Stomach smooth muscle (tissue), 2 donors: Measurements from ENCODE around the gene CCDC9.

Experiments
- H3K27ac ChIP-seq: one replicate; pipeline ENCODE4 v1.7.0; 2013; ENCODE audit warnings: mild to moderate bottlenecking, low read length, inconsistent platforms
- H3K27me3 ChIP-seq, 2 donors: one replicate each; pipeline ENCODE4 v1.7.0; 2013; ENCODE audit warnings: low read length in 2 of 2; ENCODE audit not compliant: insufficient read depth in 2 of 2, control insufficient read depth in 1 of 2
- H3K36me3 ChIP-seq, 2 donors: one replicate each; pipeline ENCODE4 v1.7.0; 2013; ENCODE audit warnings: low read length in 2 of 2; ENCODE audit not compliant: control insufficient read depth in 2 of 2, insufficient read depth in 2 of 2
- H3K4me1 ChIP-seq: one replicate; pipeline ENCODE4 v1.7.0; 2013; ENCODE audit warnings: low read length; ENCODE audit not compliant: control insufficient read depth, insufficient read depth
- H3K4me3 ChIP-seq, 2 donors: one replicate each; pipeline ENCODE4 v1.7.0; 2013; ENCODE audit warnings: low read length in 2 of 2
- H3K9ac ChIP-seq, 2 donors: one replicate each; pipeline ENCODE4 v1.7.0; 2013; ENCODE audit warnings: low read length in 2 of 2, mild to moderate bottlenecking in 1 of 2
- H3K9me3 ChIP-seq, 2 donors: one replicate each; pipeline ENCODE4 v1.7.0; 2013; ENCODE audit warnings: low read length in 2 of 2; ENCODE audit not compliant: control insufficient read depth in 2 of 2
- donor health status: healthy.
- donor health status: Pancreatic carcinoma.

The CCDC9 gene

DNA sequence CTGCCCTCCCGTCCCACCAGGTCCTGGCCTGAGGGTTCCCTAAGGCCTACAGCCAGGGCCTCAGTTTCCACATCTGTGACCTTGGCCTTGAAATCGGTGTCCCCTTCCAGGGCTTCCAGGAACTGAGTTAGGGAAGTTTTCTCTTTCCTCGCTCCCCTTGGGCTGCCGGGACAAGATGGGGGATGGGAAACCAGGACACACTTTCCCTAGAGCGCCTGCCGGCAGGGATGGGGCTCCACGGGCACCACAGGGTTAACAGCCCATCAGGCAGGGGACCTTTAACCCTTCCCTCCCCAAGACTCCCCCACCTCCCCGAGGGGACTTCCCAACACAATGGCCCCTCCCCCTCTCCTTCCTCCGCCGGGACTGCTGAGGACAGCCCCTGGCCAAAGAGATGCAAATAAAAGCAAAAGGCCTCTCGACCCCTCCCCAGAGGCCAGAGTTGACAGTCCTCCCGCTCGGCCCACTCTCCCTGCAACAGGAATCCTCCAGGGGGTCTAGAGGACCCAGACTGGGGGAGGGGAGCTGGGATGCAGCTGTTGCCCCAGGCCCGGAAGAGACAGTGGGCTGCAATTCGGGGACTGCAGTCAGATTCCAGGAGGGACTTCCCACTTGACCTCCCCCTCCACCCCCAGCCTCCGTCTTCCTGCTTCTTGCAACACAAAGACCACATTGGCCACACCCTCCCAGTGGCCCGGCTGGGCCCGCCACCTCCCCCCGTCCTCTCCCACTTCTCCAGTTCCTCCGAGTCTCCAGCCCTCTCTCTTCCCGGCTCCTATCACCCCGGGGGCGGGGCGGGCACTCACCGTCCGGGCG, 28.8 kb upstream of the CCDC9 start:
- Histone ChIP-seq H3K9ac (peak overlapping the region; percentile 88 to 92), H3K4me3 (peak overlapping the region; percentile 73 to 75), H3K4me1 (peaks cover 53% of the 10 kb centered on the region)

GRCh38 chr19:47228168-47228936, 28.0 kb upstream of the CCDC9 start:
- Histone ChIP-seq H3K9me3 (no peaks in the 10 kb centered on the region), H3K4me1 (peaks cover 53% of the 10 kb centered on the region), H3K27me3 (no peaks in the 10 kb centered on the region), H3K4me3 (peak overlapping the region; percentile 83 to 87), H3K9ac (peak overlapping the region; percentile 21 to 92), H3K36me3 (peaks cover 0 to 2% of the 10 kb centered on the region in 2 donors), H3K27ac (peak overlapping the region; percentile 98)

More for the DNA sequence above, 28.8 kb upstream of the CCDC9 start:
- no peaks in the 10 kb centered on the region for H3K9me3 ChIP-seq
- H3K36me3 ChIP-seq, result peaks cover 0 to 2% of the 10 kb centered on the region in 2 donors
- H3K27me3 ChIP-seq, result no peaks in the 10 kb centered on the region
- H3K27ac ChIP-seq, result peak overlapping the region; percentile 98

- peaks cover 53% of the 10 kb centered on the region for H3K4me1 ChIP-seq
- H3K36me3 ChIP-seq, result no peaks in the 10 kb centered on the region
- H3K27ac ChIP-seq, result peak overlapping the region; percentile 98
- H3K9me3 ChIP-seq, result no peaks in the 10 kb centered on the region
- no peaks in the 10 kb centered on the region for H3K27me3 ChIP-seq
- H3K4me3 ChIP-seq, result peak overlapping the region; percentile 83 to 87
- peak overlapping the region; percentile 76 to 92 for H3K9ac ChIP-seq
Observed at GRCh38 chr19:47228937-47229675, 27.2 kb upstream of the CCDC9 start.

DNA sequence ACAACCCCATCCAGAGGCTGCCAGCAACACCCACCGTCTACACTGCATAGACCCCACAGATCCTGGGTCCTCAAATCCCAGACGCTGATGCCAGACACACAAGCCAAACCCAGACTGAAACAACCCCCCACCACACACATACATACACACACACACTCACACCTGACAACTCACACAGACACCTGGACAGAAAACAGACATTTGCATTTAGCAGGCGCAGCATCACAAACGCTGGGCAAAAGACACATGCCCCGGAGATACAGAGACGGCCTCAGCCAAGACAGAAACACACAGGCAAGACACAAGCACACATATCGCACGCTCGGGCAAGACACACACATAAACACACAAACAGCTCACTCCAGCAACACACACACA, 26.7 kb upstream of the CCDC9 start:
- H3K4me3 ChIP-seq, result peak overlapping the region; percentile 83 to 87
- no peaks in the 10 kb centered on the region for H3K36me3 ChIP-seq
- H3K27me3 ChIP-seq, result no peaks in the 10 kb centered on the region
- no peaks in the 10 kb centered on the region for H3K9me3 ChIP-seq
- H3K27ac ChIP-seq, result peak overlapping the region; percentile 98
- peaks cover 53% of the 10 kb centered on the region for H3K4me1 ChIP-seq
- H3K9ac ChIP-seq, result peak overlapping the region; percentile 76 to 92

DNA sequence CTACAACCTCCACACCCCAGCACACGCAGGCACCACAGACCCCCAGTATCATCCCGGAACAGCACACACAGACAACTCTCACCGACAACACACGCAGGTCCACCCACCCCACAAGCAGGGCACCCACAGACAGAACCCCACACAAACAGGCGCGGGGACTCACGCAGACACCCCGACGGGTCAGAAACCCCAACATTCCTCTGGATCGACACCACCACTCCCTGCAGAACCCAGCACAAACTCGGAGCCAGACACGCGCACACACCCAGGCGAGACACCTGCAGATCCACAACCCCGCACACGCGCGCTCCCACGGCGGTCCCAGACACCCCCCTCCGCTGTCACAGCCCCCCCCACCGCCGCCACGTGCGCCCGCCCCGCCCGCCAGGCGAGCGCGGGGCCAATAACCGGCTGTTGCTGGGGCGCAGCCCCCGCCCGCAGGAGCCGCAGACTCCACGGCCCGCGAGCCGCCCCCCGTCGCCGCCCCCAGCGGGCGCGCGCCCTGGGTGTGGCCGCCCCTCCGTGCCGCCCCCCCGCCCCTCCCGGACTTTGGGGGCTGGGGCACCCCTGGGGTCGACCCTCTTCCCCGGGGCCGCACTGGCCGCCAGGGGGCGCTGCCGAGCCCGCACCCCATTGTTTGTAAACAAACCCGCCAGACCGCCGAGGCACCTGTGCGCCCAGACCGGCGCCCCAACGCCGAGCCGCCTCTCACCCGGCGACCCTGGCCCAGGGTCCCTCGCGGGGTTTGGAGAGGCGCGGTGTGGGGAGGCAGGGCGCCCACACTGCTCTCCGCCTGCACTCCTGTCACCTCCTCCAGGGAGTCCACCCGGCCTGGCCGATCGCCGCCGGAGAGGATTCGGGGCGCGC, 26.0 kb upstream of the CCDC9 start:
- H3K27ac ChIP-seq, result peak overlapping the region; percentile 98
- H3K9me3 ChIP-seq, result no peaks in the 10 kb centered on the region
- H3K27me3 ChIP-seq, result no peaks in the 10 kb centered on the region
- peak overlapping the region; percentile 76 to 92 for H3K9ac ChIP-seq
- no peaks in the 10 kb centered on the region for H3K36me3 ChIP-seq
- H3K4me1 ChIP-seq, result peaks cover 53% of the 10 kb centered on the region
- peak overlapping the region; percentile 83 to 87 for H3K4me3 ChIP-seq

DNA sequence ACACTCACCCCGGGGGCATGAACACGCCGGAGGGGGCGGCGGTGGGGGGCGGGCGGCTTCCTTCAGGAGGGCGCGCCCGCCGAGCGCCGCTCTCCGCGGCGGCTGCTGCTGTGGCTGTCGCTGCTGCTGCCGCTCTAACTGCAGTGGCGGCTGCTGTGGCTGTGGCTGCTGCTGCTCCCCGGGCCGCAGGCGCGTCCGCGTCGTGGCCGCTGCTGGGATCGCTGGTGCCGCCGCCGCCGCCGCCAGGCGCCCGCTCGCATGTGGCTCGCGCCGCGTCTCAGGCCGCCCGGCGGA, 25.5 kb upstream of the CCDC9 start, which contains the start of gene BBC3:
TSS of gene BBC3 (minus strand) at position 279 of the 294 bp plus-strand sequence. CDS start 2,768 bp downstream, outside the sequence.
- Histone ChIP-seq H3K9ac (peak within 1 kb of the TSS; percentile 78 to 92), H3K4me3 (peak within 1 kb of the TSS; percentile 83 to 87), H3K27ac (peak within 1 kb of the TSS; percentile 98), H3K4me1 (peaks cover 48% of the 10 kb centered on the region), H3K27me3 (no peaks in the 10 kb centered on the region), H3K36me3 (no peaks in the 10 kb centered on the region), H3K9me3 (no peaks in the 10 kb centered on the region)

GRCh38 chr19:47231215-47232054, 24.9 kb upstream of the CCDC9 start:
- Histone ChIP-seq H3K27ac (peak overlapping the region; percentile 79), H3K9ac (peak overlapping the region; percentile 54 to 78), H3K27me3 (no peaks in the 10 kb centered on the region), H3K9me3 (no peaks in the 10 kb centered on the region), H3K36me3 (no peaks in the 10 kb centered on the region), H3K4me1 (peaks cover 44% of the 10 kb centered on the region), H3K4me3 (peak overlapping the region; percentile 54 to 87)

DNA sequence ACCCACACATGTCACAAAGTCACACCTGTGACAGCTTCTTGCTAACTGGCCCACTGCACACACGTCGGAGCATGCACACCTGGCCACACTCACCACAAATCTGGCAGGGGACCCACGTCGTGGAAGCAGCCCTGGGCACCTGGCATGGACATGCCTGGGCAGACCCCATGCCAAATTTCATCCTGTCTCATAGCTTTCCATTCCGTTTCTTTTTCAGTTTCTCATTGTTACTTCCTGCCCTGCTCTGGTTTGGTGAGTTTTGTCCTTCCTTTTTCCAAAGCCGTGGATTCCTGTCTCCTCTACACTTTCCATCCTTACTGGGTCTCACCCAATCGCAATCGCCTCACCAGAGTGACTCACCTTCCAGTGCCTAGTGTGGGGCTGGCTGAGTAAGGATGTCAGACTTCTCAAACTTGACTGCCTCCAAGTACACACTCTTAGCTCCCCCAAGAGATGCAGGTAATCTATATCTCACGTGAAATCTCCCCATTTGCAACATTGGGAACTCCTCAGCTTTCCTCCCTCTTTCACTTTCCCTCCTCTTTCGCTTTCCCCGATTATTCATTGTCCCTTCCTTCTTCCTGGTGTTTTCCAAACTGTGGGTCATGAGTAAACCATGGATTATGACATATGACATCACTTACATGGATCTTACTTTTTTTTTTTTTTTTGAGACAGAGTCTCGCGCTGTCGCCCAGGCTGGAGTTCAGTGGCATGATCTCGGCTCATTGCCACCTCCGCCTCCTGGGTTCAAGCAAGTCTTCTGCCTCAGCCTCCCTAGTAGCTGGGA, 23.7 kb upstream of the CCDC9 start:
- H3K27me3 ChIP-seq, result no peaks in the 10 kb centered on the region
- no peak overlapping the region for H3K9ac ChIP-seq
- peak overlapping the region in 1 of 2 donors; percentile 8 for H3K4me3 ChIP-seq

More for the DNA sequence above, 23.7 kb upstream of the CCDC9 start:
- no peaks in the 10 kb centered on the region for H3K36me3 ChIP-seq
- H3K9me3 ChIP-seq, result no peaks in the 10 kb centered on the region
- H3K27ac ChIP-seq, result peak overlapping the region; percentile 37
- H3K4me1 ChIP-seq, result peaks cover 32% of the 10 kb centered on the region
